ENCODE measurements around the gene HAT1. TPM values are rescaled to one million over a fixed set of nuclear protein-coding genes. Genes with fewer than 3 reads are reported as not detected.

The HAT1 gene
- total RNA-seq, 1 experiment from 2014 or later: 76.8 TPM

DNA sequence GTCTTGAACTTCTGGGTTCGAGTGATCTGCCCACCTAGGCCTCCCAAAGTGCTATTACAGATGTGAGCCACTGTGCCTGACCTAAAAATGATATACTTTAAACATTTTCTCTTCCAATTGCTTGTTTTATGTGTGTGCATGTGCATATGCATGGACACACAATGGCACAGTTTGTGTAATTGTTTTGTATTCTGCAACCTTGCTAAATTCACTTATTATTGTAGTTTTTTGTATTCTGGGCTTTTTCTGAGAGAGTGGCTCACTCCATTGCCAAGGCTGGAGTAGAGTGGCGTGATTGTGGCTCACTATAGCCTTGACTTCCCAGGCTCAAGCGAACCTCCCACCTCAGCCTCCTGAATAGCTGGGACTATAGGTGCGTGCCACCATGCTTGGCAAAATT lies 8.1 kb downstream of the HAT1 start:
- no peaks in the 10 kb centered on the region for H3K27me3 ChIP-seq (ENCODE audit: low read length)
- H3K4me3 ChIP-seq (ENCODE audit: low read length): no peak overlapping the region
- no peak overlapping the region for H3K4me2 ChIP-seq (ENCODE audit: low read length)
- H3K79me2 ChIP-seq (ENCODE audit: low read length): peaks cover 96% of the 10 kb centered on the region
- intact Hi-C loops (cut with micrococcal nuclease): no loop called here
- H3K9me3 ChIP-seq (ENCODE audit: low read length): no peaks in the 10 kb centered on the region
- TF ChIP-seq, protein P1, sequence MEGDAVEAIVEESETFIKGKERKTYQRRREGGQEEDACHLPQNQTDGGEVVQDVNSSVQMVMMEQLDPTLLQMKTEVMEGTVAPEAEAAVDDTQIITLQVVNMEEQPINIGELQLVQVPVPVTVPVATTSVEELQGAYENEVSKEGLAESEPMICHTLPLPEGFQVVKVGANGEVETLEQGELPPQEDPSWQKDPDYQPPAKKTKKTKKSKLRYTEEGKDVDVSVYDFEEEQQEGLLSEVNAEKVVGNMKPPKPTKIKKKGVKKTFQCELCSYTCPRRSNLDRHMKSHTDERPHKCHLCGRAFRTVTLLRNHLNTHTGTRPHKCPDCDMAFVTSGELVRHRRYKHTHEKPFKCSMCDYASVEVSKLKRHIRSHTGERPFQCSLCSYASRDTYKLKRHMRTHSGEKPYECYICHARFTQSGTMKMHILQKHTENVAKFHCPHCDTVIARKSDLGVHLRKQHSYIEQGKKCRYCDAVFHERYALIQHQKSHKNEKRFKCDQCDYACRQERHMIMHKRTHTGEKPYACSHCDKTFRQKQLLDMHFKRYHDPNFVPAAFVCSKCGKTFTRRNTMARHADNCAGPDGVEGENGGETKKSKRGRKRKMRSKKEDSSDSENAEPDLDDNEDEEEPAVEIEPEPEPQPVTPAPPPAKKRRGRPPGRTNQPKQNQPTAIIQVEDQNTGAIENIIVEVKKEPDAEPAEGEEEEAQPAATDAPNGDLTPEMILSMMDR (conservative IDR thresholded peaks at IDR 0.05; ENCODE audit: low read depth, low read length): no peak
- TF ChIP-seq EZH2phosphoT487 (IDR thresholded peaks at IDR 0.05; ENCODE audit: borderline replicate concordance, low read length) (no peak), EZH2 (IDR thresholded peaks at IDR 0.05; ENCODE audit: low read length, unreplicated experiment) (no peak)
- peaks cover 27% of the 10 kb centered on the region for H3K36me3 ChIP-seq (ENCODE audit: low read depth, low read length)
- H2AFZ ChIP-seq (ENCODE audit: low read length): no peak overlapping the region
- ATAC-seq (no peak), DNase-seq (no peak)
- no TSS peak for BruUV-seq (replicated peaks)
- no peaks in the 10 kb centered on the region for H3F3A ChIP-seq (ENCODE audit: low read length, unreplicated experiment)
- H3K9me2 ChIP-seq (replicated peaks; ENCODE audit: low read length): no peaks in the 10 kb centered on the region
- ChIA-PET POLR2A (ENCODE audit: unreplicated experiment) (no interaction called here), CTCF (no interaction called here)
- H3K4me1 ChIP-seq (ENCODE audit: insufficient read depth, low read length): no peaks in the 10 kb centered on the region
- H3K27ac ChIP-seq (ENCODE audit: low read length): no peak overlapping the region
- H4K20me1 ChIP-seq (ENCODE audit: low read length): 0 out of 2 replicates have a peak, but pooled peaks cover 5% of the 10 kb centered on the region
- no peak overlapping the region for H3K9ac ChIP-seq (ENCODE audit: low read length)

DNA sequence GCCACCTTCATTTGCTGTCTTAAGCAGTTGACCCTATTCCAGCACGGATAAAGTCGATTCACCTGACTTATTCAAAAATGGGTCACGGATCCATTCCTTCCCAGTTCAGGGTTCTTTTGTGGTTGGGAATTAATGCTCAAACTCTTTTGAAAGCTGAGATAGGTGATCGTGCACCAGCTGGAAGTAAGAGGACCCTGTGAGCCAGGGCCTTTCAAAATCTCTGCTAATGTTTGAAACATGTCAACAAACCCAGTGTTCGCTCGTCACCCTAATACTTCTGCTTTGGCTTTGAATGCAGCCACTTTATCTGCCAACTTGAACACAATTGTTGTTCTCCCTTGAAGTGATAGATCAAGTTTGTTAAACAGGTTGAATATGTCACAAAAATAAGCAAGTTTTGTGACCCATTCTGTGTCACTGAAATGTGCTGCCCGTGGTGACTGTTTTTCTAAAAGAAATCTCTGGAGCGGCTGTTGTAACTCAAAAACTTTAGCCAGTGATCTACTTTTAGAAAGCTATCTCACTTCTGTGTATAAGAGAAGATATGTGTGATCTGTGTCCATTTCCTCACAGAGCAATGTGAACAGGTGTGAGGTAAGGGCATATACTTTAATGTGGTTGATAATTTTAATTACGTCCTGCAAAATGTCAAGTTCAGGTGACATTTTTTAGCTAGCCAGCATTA lies 16.9 kb downstream of the HAT1 start:
- Histone ChIP-seq H3K4me3 (ENCODE audit: low read length) (no peak overlapping the region), H3K27me3 (ENCODE audit: low read length) (no peaks in the 10 kb centered on the region), H3K27ac (ENCODE audit: low read length) (no peak overlapping the region), H4K20me1 (ENCODE audit: low read length) (peaks cover 10% of the 10 kb centered on the region), H3K4me1 (ENCODE audit: insufficient read depth, low read length) (no peaks in the 10 kb centered on the region), H2AFZ (ENCODE audit: low read length) (no peak overlapping the region), H3K4me2 (ENCODE audit: low read length) (no peak overlapping the region), H3K9me3 (ENCODE audit: low read length) (no peaks in the 10 kb centered on the region), H3K36me3 (ENCODE audit: low read depth, low read length) (peaks cover 2% of the 10 kb centered on the region), H3K9me2 (replicated peaks; ENCODE audit: low read length) (no peaks in the 10 kb centered on the region), H3K9ac (ENCODE audit: low read length) (no peak overlapping the region), H3K79me2 (ENCODE audit: low read length) (peaks cover 80% of the 10 kb centered on the region), H3F3A (ENCODE audit: low read length, unreplicated experiment) (no peaks in the 10 kb centered on the region)
- BruUV-seq (replicated peaks): no TSS peak
- ChIA-PET POLR2A (ENCODE audit: unreplicated experiment) (no interaction called here), CTCF (no interaction called here)
- intact Hi-C loops (cut with micrococcal nuclease): no loop called here
- ATAC-seq: no peak
- no peak for DNase-seq
- TF ChIP-seq EZH2 (IDR thresholded peaks at IDR 0.05; ENCODE audit: low read length, unreplicated experiment) (no peak), EZH2phosphoT487 (IDR thresholded peaks at IDR 0.05; ENCODE audit: borderline replicate concordance, low read length) (no peak)
- TF ChIP-seq, protein P1 (conservative IDR thresholded peaks at IDR 0.05; ENCODE audit: low read depth, low read length): no peak

DNA sequence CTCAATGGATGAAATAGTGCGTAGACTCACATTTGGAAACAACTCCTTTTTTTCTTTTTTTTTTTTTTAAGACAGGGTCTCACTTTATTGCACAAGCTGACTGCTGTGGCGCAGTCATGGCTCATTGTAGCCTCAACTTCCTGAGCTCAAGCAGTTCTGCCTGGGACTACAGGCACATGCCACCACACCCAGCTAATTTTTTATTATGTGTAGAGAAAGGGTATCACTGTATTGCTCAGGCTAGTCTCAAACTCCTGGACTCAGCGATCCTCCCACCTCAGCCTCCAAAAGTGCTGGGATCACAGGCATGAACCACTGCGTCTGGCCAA lies 17.4 kb downstream of the HAT1 start:
- Histone ChIP-seq H3K9ac (ENCODE audit: low read length) (no peak overlapping the region), H3K79me2 (ENCODE audit: low read length) (peaks cover 80% of the 10 kb centered on the region), H3K4me3 (ENCODE audit: low read length) (no peak overlapping the region), H3K27ac (ENCODE audit: low read length) (no peak overlapping the region), H3K36me3 (ENCODE audit: low read depth, low read length) (no peaks in the 10 kb centered on the region), H4K20me1 (ENCODE audit: low read length) (peaks cover 10% of the 10 kb centered on the region), H3K9me3 (ENCODE audit: low read length) (no peaks in the 10 kb centered on the region), H3K9me2 (replicated peaks; ENCODE audit: low read length) (no peaks in the 10 kb centered on the region), H3K27me3 (ENCODE audit: low read length) (no peaks in the 10 kb centered on the region), H3F3A (ENCODE audit: low read length, unreplicated experiment) (no peaks in the 10 kb centered on the region), H3K4me2 (ENCODE audit: low read length) (no peak overlapping the region), H2AFZ (ENCODE audit: low read length) (no peak overlapping the region), H3K4me1 (ENCODE audit: insufficient read depth, low read length) (no peaks in the 10 kb centered on the region)
- TF ChIP-seq EZH2 (IDR thresholded peaks at IDR 0.05; ENCODE audit: low read length, unreplicated experiment) (no peak), EZH2phosphoT487 (IDR thresholded peaks at IDR 0.05; ENCODE audit: borderline replicate concordance, low read length) (no peak)
- TF ChIP-seq, protein P1 (conservative IDR thresholded peaks at IDR 0.05; ENCODE audit: low read depth, low read length): no peak
- no TSS peak for BruUV-seq (replicated peaks)
- ATAC-seq: no peak
- POLR2A ChIA-PET (ENCODE audit: unreplicated experiment): interaction anchor here (0.6 kb wide), 1 partner anchor 490 kb away, joined by 12 read pairs; no protein-coding TSS in a partner anchor
- CTCF ChIA-PET: no interaction called here
- no peak for DNase-seq
- intact Hi-C loops (cut with micrococcal nuclease): no loop called here

Data from PC-3 (cell line).